Tongue (tissue), 2 donors: ENCODE data around the gene KCNJ5. TPM values are rescaled to one million over a fixed set of nuclear protein-coding genes. Genes with fewer than 3 reads are reported as not detected.

ENCODE experiments used
- DNase-seq: peaks from one replicate; pipeline ENCODE4 v3.0.0-alpha.2; 2015
- total RNA-seq: library from RNA; depleted of rRNA; stranded (reverse); fragments of >200 nt; gene quantifications from one replicate; pipeline ENCODE4 v1.2.3, GENCODE V29; 2014

KCNJ5 gene
- total RNA-seq, 1 donor from 2014 or later = 6.1 TPM

DNA sequence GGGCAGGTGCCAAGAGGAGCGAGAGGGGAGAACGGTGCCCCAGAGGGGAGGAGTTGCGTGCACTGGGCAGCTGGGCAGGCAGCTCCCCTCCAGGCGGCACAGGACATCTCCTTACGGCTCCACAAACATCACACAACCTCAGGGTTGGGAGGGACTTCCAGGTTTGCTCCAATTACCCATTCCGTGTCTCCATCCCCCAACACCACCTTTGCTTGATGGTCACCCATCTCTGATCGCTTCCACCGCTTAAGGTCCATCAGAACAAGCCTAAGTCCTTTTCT, 66.0 kb downstream of the KCNJ5 start:
- no peak for DNase-seq

DNA sequence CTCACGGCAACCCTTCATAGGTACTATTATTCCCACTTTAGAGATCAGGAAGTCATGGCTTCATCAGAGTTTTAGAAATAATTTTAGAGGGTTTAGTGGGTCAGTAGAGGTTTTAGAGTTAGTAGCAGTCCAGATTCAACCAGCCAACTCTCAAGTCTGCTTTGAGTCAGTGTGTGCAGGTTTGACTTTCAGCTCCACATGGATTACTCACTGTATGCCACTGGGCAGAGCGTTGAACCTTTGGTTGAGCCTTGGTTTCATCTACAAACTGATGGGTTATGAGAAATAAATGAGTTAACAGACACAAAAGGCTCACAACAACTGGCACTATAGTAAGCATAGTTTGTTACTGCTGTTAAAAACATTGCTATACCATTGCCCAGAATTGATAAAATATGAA, 70.5 kb downstream of the KCNJ5 start:
- DNase-seq = no peak

DNA sequence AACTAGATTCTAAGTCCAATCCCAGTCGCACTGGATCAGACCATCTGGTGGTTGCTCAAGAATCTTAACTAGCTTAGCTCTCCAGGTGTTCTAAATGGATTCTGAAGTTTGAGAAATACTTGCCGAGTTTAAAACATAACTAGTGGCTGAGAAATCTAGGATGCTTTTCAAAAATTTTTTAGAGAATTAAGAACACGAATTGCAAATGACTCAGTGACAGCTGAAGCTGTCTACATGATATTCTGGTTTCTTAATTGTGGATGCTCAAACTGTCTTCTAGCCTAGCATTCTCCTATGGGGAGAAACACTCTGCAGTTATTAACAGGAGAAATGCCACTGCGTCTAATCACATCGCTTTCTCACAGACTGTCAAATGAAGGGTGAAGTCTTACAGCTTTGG, 71.7 kb downstream of the KCNJ5 start:
- no peak for DNase-seq

DNA sequence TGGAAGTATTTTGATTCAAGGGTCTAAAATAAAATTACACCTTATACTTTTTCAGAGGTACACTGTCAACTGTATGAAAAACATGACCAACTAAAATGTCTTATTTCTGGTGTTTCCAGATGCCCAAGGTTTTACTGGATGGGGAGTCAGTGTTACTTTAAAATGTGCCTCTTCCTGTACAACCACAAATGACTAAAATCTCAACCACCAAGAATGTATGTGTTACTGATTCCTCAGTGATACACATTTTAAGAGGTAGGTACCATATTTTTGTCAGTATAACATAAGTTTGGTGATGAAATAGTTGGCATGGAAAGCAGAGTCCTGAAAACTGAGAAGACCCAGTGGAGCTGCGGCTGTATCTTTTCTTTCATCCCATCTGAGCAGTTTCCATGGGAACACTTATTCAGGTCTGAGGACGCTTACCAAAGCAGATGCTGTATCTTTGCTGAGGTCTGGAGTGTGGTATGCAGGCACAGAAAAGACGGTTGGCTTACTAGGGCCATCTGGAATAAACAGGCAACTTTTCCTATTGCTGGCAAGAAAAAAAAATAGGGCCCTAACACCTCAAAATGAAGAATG, 72.7 kb downstream of the KCNJ5 start:
- DNase-seq = peak; percentile 33

DNA sequence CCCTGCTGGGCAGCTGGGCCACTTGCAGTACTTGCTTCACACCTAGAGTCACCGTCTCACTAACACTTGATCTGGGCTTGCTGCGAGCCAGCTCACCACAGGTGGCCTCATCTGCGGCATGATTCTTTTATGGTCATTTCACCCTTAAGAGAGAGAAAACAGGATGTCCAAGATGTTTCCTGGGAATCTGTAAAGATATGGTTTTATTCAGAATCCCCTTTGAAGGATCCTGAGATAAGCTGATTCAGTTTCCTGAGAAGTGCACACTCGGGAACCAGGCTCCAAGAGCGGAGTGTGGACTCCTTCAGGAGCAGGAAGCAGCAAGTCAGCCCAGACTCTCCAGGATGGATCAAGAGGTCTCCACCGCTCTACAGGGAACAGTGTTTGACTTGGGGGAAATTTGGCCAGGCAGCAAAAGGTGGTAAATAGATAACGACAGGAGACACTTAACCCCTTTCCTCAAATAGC, 73.3 kb downstream of the KCNJ5 start:
- no peak for DNase-seq

DNA sequence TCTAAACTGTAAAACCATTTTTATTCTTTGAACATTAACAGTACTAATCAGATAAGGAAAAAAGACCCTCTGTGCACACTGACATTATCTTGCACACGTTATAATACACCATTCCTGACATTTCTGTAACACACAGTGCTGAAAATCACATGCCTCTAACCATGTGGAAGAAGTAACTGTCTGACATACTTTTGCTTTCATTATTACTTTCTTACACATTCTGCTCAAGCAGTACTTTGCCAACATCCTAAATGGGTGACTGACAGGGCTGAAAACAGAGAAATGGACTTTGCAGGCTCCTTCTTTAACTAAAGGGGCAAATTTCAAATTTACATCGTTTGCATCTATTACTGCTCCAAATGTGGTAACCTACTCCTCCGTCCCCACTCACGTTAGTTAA, 74.3 kb downstream of the KCNJ5 start:
- no peak for DNase-seq

DNA sequence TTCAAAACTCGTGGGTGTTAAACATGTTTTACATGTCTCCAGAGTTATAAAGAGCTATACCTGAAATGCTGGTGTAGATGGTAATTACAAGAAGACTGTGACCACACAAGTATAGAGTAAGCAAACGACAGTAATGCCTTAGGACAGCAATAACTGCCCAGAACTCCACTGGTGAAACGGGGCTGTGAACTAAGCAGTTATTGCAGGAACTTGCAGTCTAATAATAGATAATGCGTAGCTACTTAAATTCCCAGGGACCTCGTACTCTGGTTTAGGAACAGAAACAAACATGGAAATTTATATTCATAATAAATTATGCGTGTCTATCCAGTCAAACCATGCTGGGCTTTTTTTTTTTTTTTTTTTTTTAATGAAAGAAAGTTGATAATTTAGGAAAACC, 76.4 kb downstream of the KCNJ5 start:
- no peak for DNase-seq

DNA sequence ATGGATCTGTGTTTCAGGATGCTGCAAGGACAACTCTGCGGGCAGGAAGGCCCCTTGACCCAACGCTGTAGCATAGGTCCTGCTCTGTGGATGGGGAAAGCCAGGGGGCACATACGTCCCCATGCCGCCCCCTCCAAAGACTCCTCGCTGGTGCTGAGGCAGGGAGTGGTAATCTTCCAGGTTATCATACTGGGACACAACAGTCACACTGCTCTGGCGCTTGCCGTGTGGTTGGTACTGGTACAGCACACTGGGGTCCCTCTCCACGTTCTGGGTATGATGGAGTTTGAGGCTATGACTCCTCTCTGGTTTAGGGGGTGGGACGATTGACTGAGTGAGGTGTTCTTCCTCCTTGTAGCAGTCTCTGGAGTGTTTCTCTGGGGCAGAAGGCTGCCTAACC, 77.8 kb downstream of the KCNJ5 start:
- no peak for DNase-seq

Other genes with a start within 250 kb of the KCNJ5 start
- 17.4 TPM for gene FLI1, start 197.3 kb upstream of the KCNJ5 start, total RNA-seq
- not detected for gene KCNJ1, start 24.1 kb upstream of the KCNJ5 start, total RNA-seq
- gene TP53AIP1, start 51.5 kb downstream of the KCNJ5 start, total RNA-seq = 5.3 TPM